GM10266 (cell line): ENCODE results near the gene IPO13.

Experiments
- DNase-seq: peaks from one replicate; pipeline ENCODE4 v3.0.0; 2012; ENCODE audit errors: extremely low spot score
- CTCF ChIP-seq: IDR thresholded peaks from 2 replicates; pipeline ENCODE4 v1.5.1; 2012; ENCODE audit warnings: mild to moderate bottlenecking, low read depth; ENCODE audit not compliant: control insufficient read depth, insufficient read depth; ENCODE audit errors: missing control alignments

IPO13 gene

GRCh38 chr1:43995984-43996732, 49.4 kb downstream of the IPO13 start:
- TF ChIP-seq CTCF, result no peak
- no peak for DNase-seq

- DNase-seq, result no peak
- no peak for TF ChIP-seq CTCF
These were observed 50.0 kb downstream of the IPO13 start for GRCh38 chr1:43996733-43997115.

- TF ChIP-seq CTCF, result no peak
- DNase-seq, result no peak
These were observed 50.7 kb downstream of the IPO13 start for GRCh38 chr1:43997295-43997999.

- DNase-seq, result no peak
- TF ChIP-seq CTCF, result no peak
These were observed 51.2 kb downstream of the IPO13 start for GRCh38 chr1:43998000-43998378.

GRCh38 chr1:43999455-43999854, 52.7 kb downstream of the IPO13 start:
- no peak for TF ChIP-seq CTCF
- DNase-seq, result no peak

GRCh38 chr1:44000122-44000665, 53.4 kb downstream of the IPO13 start:
- no peak for DNase-seq
- TF ChIP-seq CTCF, result no peak

GRCh38 chr1:44002165-44002564, 55.4 kb downstream of the IPO13 start:
- TF ChIP-seq CTCF, result no peak

More at GRCh38 chr1:44002165-44002564, 55.4 kb downstream of the IPO13 start:
- no peak for DNase-seq
